T-cell (primary cell): ENCODE measurements around the gene AIP. TPM values are rescaled to one million over a fixed set of nuclear protein-coding genes. Genes with fewer than 3 reads are reported as not detected.

ENCODE experiments used
- ATAC-seq, 4 experiments: fragments of 200-7000 bp in 3 of 4; fragments of 150-1000 bp in 1 of 4; cut with Tn5 transposase; replicated peaks in 1 of 4; 1 replicate in 3 of 4; 2 replicates in 1 of 4; pipeline ENCODE4 v1.10.0; 2021; ENCODE audit warnings: moderate library complexity in 3 of 4, mild to moderate bottlenecking in 2 of 4, moderate number of reproducible peaks in 1 of 4
- CTCF ChIA-PET, 2 donors: fragments of 300-600 bp; sonication (Branson Sonifier 250); formaldehyde crosslinking; loops; one replicate each; lab custom pipeline; 2022; ENCODE audit warnings: antibody characterized with exemption in 2 of 2; lab: Charles Lee
- POLR2A ChIA-PET, 2 donors: fragments of 300-600 bp; sonication (Branson Sonifier 250); formaldehyde crosslinking; loops; one replicate each; lab custom pipeline; 2022; ENCODE audit warnings: antibody characterized with exemption in 2 of 2; lab: Charles Lee
- DNase-seq, 35 experiments: peaks; one replicate each; pipeline versions ENCODE4 v3.0.0 to v3.0.0-alpha.2; 2013 to 2023
- H3K27ac ChIP-seq: one replicate; pipeline ENCODE4 v1.5.1; 2013; ENCODE audit warnings: low read length
- H3K27me3 ChIP-seq, 2 experiments: replicated peaks in 1 of 2; 1 replicate in 1 of 2; 2 replicates in 1 of 2; pipeline versions ENCODE4 v1.6.1 to v1.7.0; 2013; ENCODE audit warnings: low read length in 1 of 2, mixed read lengths in 1 of 2; ENCODE audit not compliant: control insufficient read depth in 2 of 2, insufficient read depth in 2 of 2; ENCODE audit errors: extremely low read depth in 1 of 2
- H3K36me3 ChIP-seq, 2 donors: 1 replicate in 1 of 2; 2 replicates in 1 of 2; pipeline versions ENCODE4 v1.6.1 to v1.7.0; 2013; ENCODE audit warnings: low read length in 1 of 2; ENCODE audit not compliant: control insufficient read depth in 2 of 2, insufficient read depth in 1 of 2; ENCODE audit errors: extremely low read depth in 1 of 2
- H3K4me1 ChIP-seq, 2 experiments: 1 replicate in 1 of 2; 2 replicates in 1 of 2; pipeline versions ENCODE4 v1.6.1 to v1.7.0; 2013; ENCODE audit warnings: low read length in 2 of 2, mixed read lengths in 1 of 2; ENCODE audit not compliant: insufficient read depth in 2 of 2, control insufficient read depth in 1 of 2; ENCODE audit errors: extremely low read depth in 1 of 2
- H3K4me3 ChIP-seq, 2 donors: 1 replicate in 1 of 2; 2 replicates in 1 of 2; pipeline versions ENCODE4 v1.5.1 to v1.7.0; 2013; ENCODE audit warnings: mild to moderate bottlenecking in 2 of 2, low read length in 1 of 2, moderate library complexity in 1 of 2; ENCODE audit not compliant: control insufficient read depth in 1 of 2; ENCODE audit errors: extremely low read depth in 1 of 2
- H3K9me3 ChIP-seq: 2 replicates; pipeline ENCODE4 v1.7.0; 2013
- H3K27ac Mint-ChIP-seq, 2 donors: one replicate each; pipeline ENCODE4 v1.8.0; 2020 to 2021; ENCODE audit warnings: mild to moderate bottlenecking in 2 of 2, mixed read lengths in 2 of 2
- H3K27me3 Mint-ChIP-seq, 2 donors: one replicate each; pipeline ENCODE4 v1.8.0; 2021 to 2022; ENCODE audit warnings: mixed read lengths in 2 of 2
- H3K36me3 Mint-ChIP-seq: one replicate; pipeline ENCODE4 v1.8.0; 2021; ENCODE audit warnings: mixed read lengths
- H3K4me1 Mint-ChIP-seq, 3 donors: one replicate each; pipeline ENCODE4 v1.8.0; 2020 to 2022; ENCODE audit warnings: mixed read lengths in 3 of 3, mild to moderate bottlenecking in 1 of 3
- H3K4me3 Mint-ChIP-seq, 3 donors: one replicate each; pipeline ENCODE4 v1.8.0; 2020 to 2022; ENCODE audit warnings: mild to moderate bottlenecking in 3 of 3, mixed read lengths in 3 of 3, moderate library complexity in 3 of 3
- H3K9me3 Mint-ChIP-seq, 3 donors: one replicate each; pipeline ENCODE4 v1.8.0; 2020 to 2022; ENCODE audit warnings: mixed read lengths in 3 of 3
- WGBS: methylation state at CpG from one replicate; pipeline ENCODE4 v1.1.5; 2013; ENCODE audit warnings: missing lambda C conversion rate; ENCODE audit not compliant: insufficient coverage; 5-methylcytosine and 5-hydroxymethylcytosine counted together
- total RNA-seq, 35 experiments: library from RNA in 6 of 35; stranded (reverse) in 6 of 35; fragments of 120-200 nt in 1 of 35; gene quantifications; one replicate each; pipeline versions ENCODE4 v1.2.1 to v1.2.4 and lab custom pipeline; 2013 to 2026

AIP gene
- total RNA-seq, 5 donors from 2014 or later (not counting 1 experiment from before 2014, with no cell fraction given), result 114 to 168 (median 154) TPM

DNA sequence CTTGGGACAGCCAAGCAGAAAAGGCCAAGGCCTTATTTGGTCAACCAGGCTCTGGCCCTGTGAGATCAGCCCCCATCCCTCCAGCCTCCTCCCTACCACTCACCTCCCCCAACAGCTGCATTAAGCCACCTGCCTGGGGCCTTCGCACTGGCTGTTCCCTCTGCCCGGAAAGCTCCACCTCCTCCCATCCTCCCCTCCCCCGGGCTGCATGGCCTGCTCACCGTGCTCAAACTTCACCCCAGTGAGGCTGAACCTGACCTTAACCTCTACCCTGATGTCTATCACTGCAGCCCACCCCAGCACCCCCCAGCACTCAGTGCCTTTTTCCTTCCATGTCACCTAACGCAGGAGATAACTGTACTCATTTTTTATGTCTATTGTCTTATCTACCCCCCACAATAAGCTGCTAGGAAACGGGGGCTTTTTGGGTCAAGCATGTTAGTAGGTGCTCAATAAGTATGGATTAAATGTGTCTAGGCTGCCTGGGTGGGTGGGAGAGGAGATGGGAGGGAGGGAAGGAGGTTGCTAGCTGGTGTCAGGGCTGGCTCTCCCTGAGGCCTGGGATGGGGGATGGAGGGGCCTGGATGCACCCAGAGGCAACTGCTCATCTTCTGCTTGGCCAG, 46.3 kb upstream of the AIP start:
- Mint-ChIP-seq H3K4me1 (peaks cover 67 to 79% (median 70%) of the 10 kb centered on the region in 3 donors), H3K4me3 (peak overlapping the region; percentile 91 to 99 (median 92)), H3K9me3 (no peaks in the 10 kb centered on the region), H3K27me3 (no peaks in the 10 kb centered on the region), H3K27ac (peak overlapping the region; percentile 91 to 95), H3K36me3 (peaks cover 11% of the 10 kb centered on the region)
- Histone ChIP-seq H3K27ac (peak overlapping the region; percentile 50), H3K4me3 (peak overlapping the region; percentile 60 to 77), H3K9me3 (no peaks in the 10 kb centered on the region), H3K36me3 (peaks cover 17 to 49% of the 10 kb centered on the region in 2 donors), H3K4me1 (peaks cover 38 to 90% of the 10 kb centered on the region in 2 experiments), H3K27me3 (no peaks in the 10 kb centered on the region)
- ATAC-seq (peak; percentile 9 to 26 (median 18)), DNase-seq (peak in 13 of 35 experiments; percentile 43 to 72 (median 56))
- ChIA-PET POLR2A (interaction anchor here in 1 of 2 donors (1.1 to 1.2 kb wide), 2 partner anchors 32 to 34 kb away, joined by 4 to 5 read pairs; no protein-coding TSS in a partner anchor), CTCF (interaction anchor here in 1 of 2 donors (0.6 to 2.0 kb wide), 3 partner anchors 16 to 35 kb away, joined by 7 to 9 read pairs (median 7); partner anchors contain the start of gene PPP1CA)
- WGBS, result 3% methylated on average over 3 of the region's 6 CpGs

DNA sequence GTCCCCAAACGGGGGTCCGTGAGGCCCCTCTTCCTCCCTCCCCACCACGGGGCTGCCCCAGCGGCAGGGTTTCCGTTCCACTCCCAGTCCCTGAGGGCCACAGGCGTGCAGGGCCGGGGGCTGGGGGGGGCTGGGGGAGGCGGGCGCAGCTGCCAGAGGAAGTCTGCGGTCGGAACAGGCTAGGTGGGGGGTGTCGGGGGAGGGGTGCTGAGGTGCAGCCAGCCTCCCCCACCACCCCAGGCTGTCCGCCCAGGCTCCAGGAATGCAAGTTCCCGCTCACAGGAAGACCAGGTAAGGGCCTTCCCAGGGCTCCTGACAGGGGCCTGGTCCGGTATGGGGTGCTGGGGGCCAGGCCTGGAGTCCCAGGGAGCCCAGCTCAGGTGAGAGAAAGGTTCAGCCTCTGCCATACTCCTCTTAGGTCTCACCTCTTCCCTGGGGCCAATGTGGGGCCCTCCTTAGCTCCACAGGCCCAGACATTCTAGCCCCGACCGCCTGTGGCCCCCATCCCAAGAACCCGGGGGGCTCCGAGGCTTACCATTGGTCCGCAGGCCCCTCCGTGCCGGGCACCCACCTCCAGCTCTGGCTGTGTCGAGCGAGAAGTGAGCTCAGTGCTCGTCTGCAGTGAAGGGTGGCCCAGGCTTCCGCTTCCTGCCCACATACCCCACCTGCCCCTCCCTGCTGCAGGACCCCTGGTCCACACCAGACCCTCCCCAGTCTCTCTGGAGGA, 45.6 kb upstream of the AIP start, which contains the start of gene PTPRCAP:
PTPRCAP (minus strand) TSS at position 601 of the 727 bp plus-strand sequence; CDS start at position 538, 63 bp downstream.
- peaks cover 10 to 42% of the 10 kb centered on the region in 2 donors for H3K36me3 ChIP-seq
- H3K4me3 ChIP-seq, result peak within 1 kb of the TSS; percentile 77 to 97
- Mint-ChIP-seq H3K36me3 (peaks cover 4% of the 10 kb centered on the region), H3K4me3 (peak within 1 kb of the TSS; percentile 91 to 99 (median 92)), H3K27me3 (no peaks in the 10 kb centered on the region), H3K9me3 (no peaks in the 10 kb centered on the region), H3K4me1 (peaks cover 66 to 78% (median 70%) of the 10 kb centered on the region in 3 donors), H3K27ac (peak within 1 kb of the TSS; percentile 91 to 95)
- ChIA-PET POLR2A (interaction anchor here in 1 of 2 donors (0.9 to 1.2 kb wide), 3 partner anchors 29 to 34 kb away, joined by 4 to 5 read pairs (median 4); no protein-coding TSS in a partner anchor), CTCF (interaction anchor here in 1 of 2 donors (0.6 to 2.0 kb wide), 6 partner anchors 9 to 68 kb away, joined by 3 to 7 read pairs (median 4); partner anchors contain the start of genes PITPNM1, PPP1CA and RPS6KB2)
- no peaks in the 10 kb centered on the region for H3K27me3 ChIP-seq
- DNase-seq (peak; percentile 64 to 86 (median 77)), ATAC-seq (peak; percentile 67 to 71 (median 70))
- H3K27ac ChIP-seq, result peak within 1 kb of the TSS; percentile 50
- WGBS, result 1% methylated on average over 12 of the region's 26 CpGs
- H3K4me1 ChIP-seq, result peaks cover 38 to 90% of the 10 kb centered on the region in 2 experiments
- H3K9me3 ChIP-seq, result no peaks in the 10 kb centered on the region

DNA sequence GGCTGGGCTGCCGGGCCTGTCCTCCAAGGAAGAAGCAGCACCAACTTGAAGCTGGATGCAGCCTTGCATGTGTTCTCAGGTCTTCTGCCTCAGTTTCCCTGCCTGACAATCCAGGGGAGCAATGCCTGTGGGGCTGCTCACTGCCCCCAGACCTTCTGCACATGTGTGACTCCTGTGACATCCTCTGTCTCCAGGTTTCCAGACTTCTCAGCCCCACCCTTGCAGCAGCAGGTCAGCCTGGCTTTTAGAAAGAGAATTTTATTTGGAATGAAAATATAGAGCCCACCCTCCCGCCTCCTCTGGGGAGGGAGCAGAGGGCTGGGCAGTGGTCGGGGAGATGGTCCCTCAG, 45.0 kb upstream of the AIP start:
- H3K9me3 ChIP-seq, result no peaks in the 10 kb centered on the region
- no peaks in the 10 kb centered on the region for H3K27me3 ChIP-seq
- peak overlapping the region; percentile 50 for H3K27ac ChIP-seq
- ATAC-seq (no peak), DNase-seq (no peak)
- Mint-ChIP-seq H3K27me3 (no peaks in the 10 kb centered on the region), H3K9me3 (no peaks in the 10 kb centered on the region), H3K36me3 (peaks cover 3% of the 10 kb centered on the region), H3K27ac (peak overlapping the region; percentile 91 to 95), H3K4me3 (peak overlapping the region; percentile 91 to 99 (median 92)), H3K4me1 (peaks cover 66 to 78% (median 70%) of the 10 kb centered on the region in 3 donors)
- peaks cover 6 to 37% of the 10 kb centered on the region in 2 donors for H3K36me3 ChIP-seq
- 0% methylated on average over 2 of the region's 3 CpGs for WGBS
- POLR2A ChIA-PET, result interaction anchor here in 1 of 2 donors (0.9 to 1.2 kb wide), 2 partner anchors 29 to 35 kb away, joined by 4 to 5 read pairs; no protein-coding TSS in a partner anchor
- peak overlapping the region; percentile 77 to 97 for H3K4me3 ChIP-seq
- CTCF ChIA-PET, result interaction anchor here in 1 of 2 donors (1.0 to 2.0 kb wide), 5 partner anchors 17 to 68 kb away, joined by 3 to 7 read pairs (median 5); partner anchors contain the start of genes PITPNM1 and PPP1CA
- H3K4me1 ChIP-seq, result peaks cover 38 to 90% of the 10 kb centered on the region in 2 experiments

DNA sequence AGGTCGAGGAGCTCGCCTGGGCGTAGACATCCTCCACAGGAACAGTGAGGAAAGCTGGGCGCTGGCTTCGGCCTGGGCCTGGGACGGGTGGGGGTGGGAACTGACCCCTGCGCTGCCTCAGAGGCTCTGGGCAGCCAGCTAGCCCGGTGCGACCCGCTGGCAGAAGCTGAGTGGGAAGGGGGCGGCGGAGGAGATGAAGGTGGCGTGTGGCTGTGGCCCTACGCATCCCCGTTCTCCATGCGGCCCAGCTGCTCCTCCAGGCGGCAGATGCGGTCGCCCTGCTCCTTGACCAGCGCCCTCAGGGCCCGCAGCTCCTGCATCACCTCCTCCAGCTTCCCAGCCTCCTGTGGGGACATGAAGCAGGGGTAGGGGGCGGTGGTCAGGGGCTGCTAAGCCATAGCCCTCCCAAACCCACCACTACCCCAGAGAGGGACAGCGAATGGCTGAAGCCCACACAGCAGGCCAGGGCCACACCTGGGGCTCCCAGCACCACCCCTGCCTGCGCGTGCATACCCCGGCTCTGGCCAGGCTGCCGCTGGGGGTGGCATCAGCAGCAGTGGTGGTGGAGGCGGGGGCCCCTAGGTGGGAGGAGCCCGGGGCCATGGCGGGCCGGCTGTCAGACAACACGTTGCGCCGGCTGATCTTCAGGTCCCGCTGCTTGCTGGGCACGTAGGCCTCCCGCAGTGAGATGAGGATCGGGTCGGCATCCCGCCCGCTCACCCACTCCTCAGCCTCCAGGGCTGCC, 44.5 kb upstream of the AIP start:
- Mint-ChIP-seq H3K4me1 (peaks cover 61 to 75% (median 67%) of the 10 kb centered on the region in 3 donors), H3K27me3 (no peaks in the 10 kb centered on the region), H3K4me3 (peak overlapping the region; percentile 91 to 99 (median 92)), H3K27ac (peak overlapping the region; percentile 95), H3K36me3 (peaks cover 3% of the 10 kb centered on the region), H3K9me3 (no peaks in the 10 kb centered on the region)
- Histone ChIP-seq H3K9me3 (no peaks in the 10 kb centered on the region), H3K4me3 (peak overlapping the region; percentile 77 to 97), H3K27ac (peak overlapping the region; percentile 50), H3K4me1 (peaks cover 38 to 88% of the 10 kb centered on the region in 2 experiments), H3K27me3 (no peaks in the 10 kb centered on the region), H3K36me3 (peaks cover under 1 to 31% of the 10 kb centered on the region in 2 donors)
- peak; percentile 36 to 46 (median 38) for ATAC-seq
- DNase-seq, result peak; percentile 50 to 81 (median 70)
- CTCF ChIA-PET, result interaction anchor here in 1 of 2 donors (1.0 to 2.0 kb wide), 6 partner anchors 10 to 67 kb away, joined by 3 to 7 read pairs (median 6); partner anchors contain the start of genes PITPNM1, PPP1CA and RPS6KB2
- 8% methylated on average over 20 of the region's 41 CpGs for WGBS
- POLR2A ChIA-PET, result interaction anchor here in 1 of 2 donors (0.9 to 1.2 kb wide), 2 partner anchors 30 to 35 kb away, joined by 4 to 5 read pairs; no protein-coding TSS in a partner anchor

DNA sequence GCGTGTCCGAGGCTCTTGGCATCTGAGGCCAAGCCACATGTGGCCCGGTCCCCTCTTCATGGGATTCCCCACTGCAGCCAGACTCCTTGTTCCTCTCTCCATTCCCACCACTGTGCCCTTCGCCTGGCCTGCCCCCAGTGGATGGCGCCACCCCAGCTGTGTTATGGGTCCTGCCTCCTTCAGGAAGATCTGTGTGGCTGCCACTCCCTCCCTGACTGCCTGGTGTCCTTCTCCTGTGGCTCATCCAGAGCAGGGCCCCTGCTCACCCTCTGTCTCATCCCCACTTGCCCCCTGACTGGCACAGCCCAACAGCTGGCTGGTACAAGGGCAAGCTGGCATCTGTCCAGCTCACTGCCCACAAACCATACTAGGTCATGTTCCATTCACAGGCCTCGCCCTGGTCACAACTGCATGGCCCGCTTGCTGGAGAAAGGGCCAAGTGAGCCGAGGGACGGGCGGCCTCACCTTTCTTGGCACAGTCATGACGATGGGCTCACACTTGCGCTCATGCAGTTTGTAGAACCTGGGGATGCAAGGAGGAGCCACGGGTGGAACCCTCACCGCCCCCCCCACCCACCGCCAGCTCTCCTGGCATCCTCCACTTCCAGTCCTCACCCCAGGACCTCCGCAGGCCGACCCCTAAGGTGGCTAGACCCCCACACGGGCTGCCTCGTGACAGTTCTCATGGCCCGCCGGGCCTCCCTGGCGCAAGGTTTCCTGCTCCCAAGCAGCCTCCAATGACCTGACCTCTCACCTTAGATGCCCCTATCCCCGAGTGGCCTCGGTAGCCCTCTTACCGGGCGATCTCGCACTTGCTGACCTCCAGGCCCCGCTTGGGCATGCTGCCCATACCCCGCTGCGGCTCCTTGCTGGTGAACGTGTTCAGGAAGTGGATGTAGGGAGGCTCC, 43.3 kb upstream of the AIP start:
- Histone ChIP-seq H3K27ac (peak overlapping the region; percentile 50), H3K4me3 (peak overlapping the region; percentile 77), H3K9me3 (no peaks in the 10 kb centered on the region), H3K4me1 (peaks cover 29 to 86% of the 10 kb centered on the region in 2 experiments), H3K36me3 (peaks cover 0 to 19% of the 10 kb centered on the region in 2 donors), H3K27me3 (no peaks in the 10 kb centered on the region)
- CTCF ChIA-PET, result interaction anchor here in 1 of 2 donors (1.6 kb wide), 1 partner anchor 11 kb away, joined by 7 read pairs; the partner anchor contains the start of gene RPS6KB2
- H3K36me3 Mint-ChIP-seq, result peaks cover 3% of the 10 kb centered on the region
- POLR2A ChIA-PET, result no interaction called here
- H3K9me3 Mint-ChIP-seq, result no peaks in the 10 kb centered on the region
- no peaks in the 10 kb centered on the region for H3K27me3 Mint-ChIP-seq
- peak overlapping the region; percentile 95 for H3K27ac Mint-ChIP-seq
- peaks cover 60 to 72% (median 71%) of the 10 kb centered on the region in 3 donors for H3K4me1 Mint-ChIP-seq
- ATAC-seq, result no peak
- WGBS, result 26% methylated on average over 28 of the region's 31 CpGs
- H3K4me3 Mint-ChIP-seq, result peak overlapping the region; percentile 91 to 99 (median 92)
- peak in 6 of 35 experiments; percentile 27 to 59 (median 32) for DNase-seq
